Common myeloid progenitor, CD34-positive (primary cell): Measurements from ENCODE around the gene MREG.
"Not testable (repeated sequence)": the region's sequence is repeated elsewhere in the genome, so short reads cannot be mapped to it uniquely, and the experiment has no call there.

Experiments used
- CTCF ChIA-PET: fragments of 350-600 bp; sonication (Branson Sonifier 250); formaldehyde crosslinking; loops from one replicate; lab custom pipeline; 2021; ENCODE audit warnings: antibody characterized with exemption; lab: Charles Lee
- POLR2A ChIA-PET: fragments of 350-600 bp; sonication (Branson Sonifier 250); formaldehyde crosslinking; loops from one replicate; lab custom pipeline; 2021; ENCODE audit warnings: antibody characterized with exemption; lab: Charles Lee
- DNase-seq, 3 donors: peaks; one replicate each; pipeline versions ENCODE4 v3.0.0 to v3.0.0-alpha.2; 2013
- H3K27ac ChIP-seq, 2 experiments: 1 replicate in 1 of 2; 2 replicates in 1 of 2; pipeline ENCODE4 v1.7.0; 2013; ENCODE audit warnings: inconsistent platforms in 2 of 2, low read length in 2 of 2, mild to moderate bottlenecking in 2 of 2, low read depth in 1 of 2, moderate library complexity in 1 of 2; ENCODE audit not compliant: severe bottlenecking in 2 of 2, insufficient read depth in 1 of 2, poor library complexity in 1 of 2
- H3K27me3 ChIP-seq, 5 experiments: replicated peaks in 2 of 5; 1 replicate in 3 of 5; 2 replicates in 2 of 5; pipeline versions ENCODE4 v1.6.1 to v1.7.0; 2013; ENCODE audit warnings: low read length in 4 of 5, mild to moderate bottlenecking in 2 of 5, moderate library complexity in 2 of 5, inconsistent platforms in 1 of 5; ENCODE audit not compliant: insufficient read depth in 5 of 5, control insufficient read depth in 4 of 5
- H3K36me3 ChIP-seq, 4 experiments: 1 replicate in 2 of 4; 2 replicates in 2 of 4; pipeline versions ENCODE4 v1.6.1 to v1.7.0; 2013; ENCODE audit warnings: low read length in 3 of 4, control low read depth in 1 of 4, mild to moderate bottlenecking in 1 of 4; ENCODE audit not compliant: control insufficient read depth in 4 of 4, insufficient read depth in 4 of 4
- H3K4me1 ChIP-seq, 4 experiments: 1 replicate in 3 of 4; 2 replicates in 1 of 4; pipeline versions ENCODE4 v1.6.1 to v1.7.1; 2013; ENCODE audit warnings: low read length in 3 of 4, mild to moderate bottlenecking in 3 of 4, control low read depth in 1 of 4, inconsistent platforms in 1 of 4, moderate library complexity in 1 of 4; ENCODE audit not compliant: control insufficient read depth in 4 of 4, insufficient read depth in 4 of 4; ENCODE audit errors: control extremely low read depth in 1 of 4
- H3K4me3 ChIP-seq, 7 experiments: 1 replicate in 4 of 7; 2 replicates in 3 of 7; pipeline versions ENCODE4 v1.5.1 to v1.7.0; 2013; ENCODE audit warnings: mild to moderate bottlenecking in 7 of 7, low read length in 6 of 7, moderate library complexity in 6 of 7, inconsistent platforms in 2 of 7, low read depth in 2 of 7, control low read depth in 1 of 7; ENCODE audit not compliant: insufficient read depth in 4 of 7, control insufficient read depth in 1 of 7; ENCODE audit errors: extremely low read depth in 1 of 7
- H3K9me3 ChIP-seq, 5 experiments: 1 replicate in 4 of 5; 2 replicates in 1 of 5; pipeline versions ENCODE4 v1.6.1 to v1.7.1; 2013; ENCODE audit warnings: low read length in 4 of 5, mild to moderate bottlenecking in 2 of 5, inconsistent platforms in 1 of 5, low read depth in 1 of 5, moderate library complexity in 1 of 5; ENCODE audit not compliant: control insufficient read depth in 4 of 5, insufficient read depth in 2 of 5; ENCODE audit errors: control extremely low read depth in 1 of 5
- WGBS: methylation state at CpG from one replicate; pipeline ENCODE4 v1.1.5; 2013; ENCODE audit not compliant: insufficient coverage; 5-methylcytosine and 5-hydroxymethylcytosine counted together

MREG gene

GRCh38 chr2:215930505-215931253 lies 82.7 kb downstream of the MREG start:
- Histone ChIP-seq H3K36me3 (no peaks in the 10 kb centered on the region), H3K27ac (no peak overlapping the region), H3K27me3 (no peaks in the 10 kb centered on the region), H3K9me3 (no peaks in the 10 kb centered on the region), H3K4me3 (no peak overlapping the region), H3K4me1 (peaks cover 0 to 8% (median 3%) of the 10 kb centered on the region in 4 experiments)
- 97% methylated on average over 7 of the region's 8 CpGs for WGBS
- no peak for DNase-seq
- ChIA-PET POLR2A (no interaction called here), CTCF (interaction anchor here (0.6 to 3.2 kb wide), 13 partner anchors 9 to 726 kb away, joined by 3 to 16 read pairs (median 3); no protein-coding TSS in a partner anchor)

DNA sequence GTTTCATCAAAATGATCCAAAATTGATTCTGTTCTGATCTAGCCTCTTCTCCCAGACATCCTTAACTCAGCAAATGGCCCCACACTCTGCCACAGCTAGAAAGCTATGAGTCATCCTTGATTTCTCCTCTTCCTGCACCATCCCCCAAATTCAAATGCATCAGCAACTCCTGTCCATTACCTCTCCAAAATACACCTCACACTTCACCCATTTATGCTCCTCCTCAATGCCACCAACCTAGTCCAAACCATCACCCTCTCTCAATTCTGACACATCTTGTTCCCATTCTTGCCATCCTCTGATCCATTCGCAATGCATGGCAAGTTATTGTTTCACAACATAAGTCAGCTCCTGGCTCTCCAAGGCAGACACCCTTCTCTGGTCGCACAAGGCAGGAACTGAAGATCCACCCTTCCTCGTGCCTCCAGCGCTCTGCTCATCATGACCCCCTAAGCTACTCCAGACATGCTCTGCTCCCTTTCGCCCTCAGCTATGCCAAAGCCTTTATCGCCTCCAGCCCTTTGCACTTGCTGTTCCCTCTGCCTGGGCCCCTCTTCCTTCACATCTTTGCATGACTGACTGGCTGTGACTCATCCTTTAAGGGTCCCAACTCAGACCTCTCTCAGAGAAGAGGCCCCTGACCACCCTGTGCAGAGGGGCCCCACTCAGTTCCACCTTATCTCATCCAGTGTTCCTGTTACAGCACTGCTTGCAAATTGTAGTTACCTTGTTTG lies 83.6 kb downstream of the MREG start:
- Histone ChIP-seq H3K9me3 (no peaks in the 10 kb centered on the region), H3K27me3 (no peaks in the 10 kb centered on the region), H3K4me1 (peaks cover 0 to 8% (median 3%) of the 10 kb centered on the region in 4 experiments), H3K4me3 (no peak overlapping the region), H3K27ac (no peak overlapping the region), H3K36me3 (no peaks in the 10 kb centered on the region)
- no peak for DNase-seq
- POLR2A ChIA-PET, result no interaction called here
- CTCF ChIA-PET, result interaction anchor here (0.9 to 2.3 kb wide), 5 partner anchors 13 to 477 kb away, joined by 3 to 7 read pairs (median 3); no protein-coding TSS in a partner anchor
- 98% methylated on average over 6 of the region's 6 CpGs for WGBS

DNA sequence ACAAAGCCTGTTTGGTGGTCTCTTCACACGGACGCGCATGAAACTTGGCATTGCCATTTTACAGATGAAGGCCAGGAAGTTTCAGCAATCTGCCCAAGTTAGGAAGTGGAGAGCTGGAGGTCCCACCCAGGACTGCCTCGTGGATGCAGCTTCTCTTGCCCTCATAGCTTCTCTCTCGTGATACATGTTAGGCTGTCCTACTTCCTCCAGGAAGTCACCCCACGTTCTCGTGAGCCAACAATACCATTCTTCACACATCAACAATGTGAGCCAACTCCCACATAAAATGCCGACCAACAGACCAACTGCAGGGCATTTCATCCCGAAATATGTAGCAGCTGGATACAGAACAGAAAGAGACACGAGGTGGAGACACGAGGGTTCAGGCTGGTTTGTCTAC lies 85.3 kb downstream of the MREG start:
- WGBS, result 93% methylated on average over 7 of the region's 11 CpGs
- no peaks in the 10 kb centered on the region for H3K9me3 ChIP-seq
- no peaks in the 10 kb centered on the region for H3K27me3 ChIP-seq
- POLR2A ChIA-PET, result no interaction called here
- no peak overlapping the region for H3K4me3 ChIP-seq
- CTCF ChIA-PET, result no interaction called here
- no peak for DNase-seq
- peaks cover 0 to 8% (median 3%) of the 10 kb centered on the region in 4 experiments for H3K4me1 ChIP-seq
- no peak overlapping the region for H3K27ac ChIP-seq
- H3K36me3 ChIP-seq, result no peaks in the 10 kb centered on the region

- POLR2A ChIA-PET, H3K36me3 ChIP-seq, H3K4me1 ChIP-seq, H3K27me3 ChIP-seq, DNase-seq, CTCF ChIA-PET, H3K4me3 ChIP-seq, H3K27ac ChIP-seq, H3K9me3 ChIP-seq: not testable (repeated sequence)
- 92% methylated on average over 2 of the region's 6 CpGs for WGBS
Observed at GRCh38 chr2:215926992-215927391, 86.4 kb downstream of the MREG start.

- POLR2A ChIA-PET, result no interaction called here
Observed at GRCh38 chr2:215921895-215922294, 91.5 kb downstream of the MREG start.

GRCh38 chr2:215920244-215921100 lies 92.9 kb downstream of the MREG start:
- ChIA-PET CTCF (interaction anchor here (0.8 to 2.9 kb wide), 7 partner anchors 12 to 650 kb away, joined by 3 to 16 read pairs (median 3); no protein-coding TSS in a partner anchor), POLR2A (no interaction called here)
- Histone ChIP-seq H3K9me3 (no peaks in the 10 kb centered on the region), H3K27me3 (no peaks in the 10 kb centered on the region), H3K36me3 (no peaks in the 10 kb centered on the region), H3K27ac (no peak overlapping the region), H3K4me3 (no peak overlapping the region), H3K4me1 (peaks cover 0 to 16% (median 11%) of the 10 kb centered on the region in 4 experiments)
- DNase-seq, result peak; percentile 67 to 87 (median 82)
- WGBS, result 33% methylated on average over 3 of the region's 8 CpGs

More at GRCh38 chr2:215921895-215922294, 91.5 kb downstream of the MREG start:
- no peak overlapping the region for H3K27ac ChIP-seq
- H3K9me3 ChIP-seq, result no peaks in the 10 kb centered on the region
- no peaks in the 10 kb centered on the region for H3K36me3 ChIP-seq
- peaks cover 0 to 2% (median under 1%) of the 10 kb centered on the region in 4 experiments for H3K4me1 ChIP-seq
- 89% methylated on average over 1 of the region's 3 CpGs for WGBS
- no peak overlapping the region for H3K4me3 ChIP-seq
- no peaks in the 10 kb centered on the region for H3K27me3 ChIP-seq
- CTCF ChIA-PET, result interaction anchor here (2.9 kb wide), 1 partner anchor 11 kb away, joined by 16 read pairs; no protein-coding TSS in a partner anchor
- DNase-seq, result no peak
